Lower lobe of right lung (tissue), 2 donors: ENCODE results near the gene CLPX. TPM values are rescaled to one million over a fixed set of nuclear protein-coding genes. Genes with fewer than 3 reads are reported as not detected.

Experiments
- ATAC-seq, 2 donors: fragments of 200-7000 bp; cut with Tn5 transposase; one replicate each; pipeline ENCODE4 v1.9.1; 2020 to 2022; ENCODE audit warnings: mild to moderate bottlenecking in 2 of 2, moderate library complexity in 2 of 2
- DNase-seq: peaks from one replicate; pipeline ENCODE4 v3.0.0-alpha.2; 2020
- H3K27ac ChIP-seq: fragments of 200-600 bp; one replicate; pipeline ENCODE4 v1.8.0; 2022
- H3K27me3 ChIP-seq: fragments of 200-600 bp; one replicate; pipeline ENCODE4 v1.8.0; 2022; ENCODE audit warnings: low read depth
- H3K36me3 ChIP-seq: fragments of 200-600 bp; one replicate; pipeline ENCODE4 v1.8.0; 2022; ENCODE audit warnings: mild to moderate bottlenecking
- H3K4me1 ChIP-seq: fragments of 200-600 bp; one replicate; pipeline ENCODE4 v1.8.0; 2022
- H3K4me3 ChIP-seq: fragments of 200-600 bp; one replicate; pipeline ENCODE4 v1.8.0; 2022; ENCODE audit warnings: mild to moderate bottlenecking
- H3K9me3 ChIP-seq: fragments of 200-600 bp; one replicate; pipeline ENCODE4 v1.8.0; 2022
- CTCF ChIP-seq: fragments of 200-600 bp; IDR thresholded peaks from one replicate; pipeline ENCODE4 v1.8.0; 2022; ENCODE audit warnings: antibody characterized with exemption, mild to moderate bottlenecking
- intact Hi-C: fragments of 100-400 bp; cut with DNase I; formaldehyde crosslinking; loops from one replicate; pipeline ENCODE4 v1.11.0; 2022
- total RNA-seq: library from RNA; stranded (reverse); fragmentation: NEBNext Ultra II Directional; extraction: Animal tissue kit (Norgen Biotek cat#: 25700); gene quantifications from one replicate; pipeline ENCODE4 v1.2.1, GENCODE V29; 2021
- donor health status: DM: no; HTN: yes; CAD: no; lungs with severe emphysema.

Gene CLPX
- total RNA-seq, 1 donor from 2014 or later: 43.4 TPM

- Histone ChIP-seq H3K4me1 (no peaks in the 10 kb centered on the region), H3K27ac (no peak overlapping the region), H3K4me3 (no peak overlapping the region), H3K9me3 (no peaks in the 10 kb centered on the region), H3K27me3 (no peaks in the 10 kb centered on the region), H3K36me3 (no peaks in the 10 kb centered on the region)
- intact Hi-C loops: no loop called here
- TF ChIP-seq CTCF: no peak
- DNase-seq (no peak), ATAC-seq (no peak)
Measured at GRCh38 chr15:65223996-65224395, 38.9 kb upstream of the CLPX start.

- no peak overlapping the region for H3K4me3 ChIP-seq
- intact Hi-C loops: no loop called here
- no peak overlapping the region for H3K27ac ChIP-seq
- H3K36me3 ChIP-seq: no peaks in the 10 kb centered on the region
- H3K9me3 ChIP-seq: no peaks in the 10 kb centered on the region
- no peak for DNase-seq
- TF ChIP-seq CTCF: no peak
- no peak for ATAC-seq
- H3K27me3 ChIP-seq: no peaks in the 10 kb centered on the region
- H3K4me1 ChIP-seq: no peaks in the 10 kb centered on the region
Measured at GRCh38 chr15:65222891-65223290, 37.7 kb upstream of the CLPX start.

- Histone ChIP-seq H3K27ac (no peak overlapping the region), H3K4me3 (no peak overlapping the region), H3K4me1 (no peaks in the 10 kb centered on the region), H3K36me3 (no peaks in the 10 kb centered on the region), H3K27me3 (no peaks in the 10 kb centered on the region), H3K9me3 (no peaks in the 10 kb centered on the region)
- ATAC-seq: no peak
- DNase-seq: no peak
- intact Hi-C loops: no loop called here
- TF ChIP-seq CTCF: no peak
Measured at GRCh38 chr15:65221697-65222096, 36.6 kb upstream of the CLPX start.

- Histone ChIP-seq H3K36me3 (no peaks in the 10 kb centered on the region), H3K27me3 (no peaks in the 10 kb centered on the region), H3K4me1 (no peaks in the 10 kb centered on the region), H3K9me3 (no peaks in the 10 kb centered on the region), H3K4me3 (no peak overlapping the region), H3K27ac (no peak overlapping the region)
- intact Hi-C loops: no loop called here
- no peak for ATAC-seq
- no peak for TF ChIP-seq CTCF
- DNase-seq: no peak
Measured at GRCh38 chr15:65219137-65219536, 34.0 kb upstream of the CLPX start.

GRCh38 chr15:65217526-65218482 is 32.7 kb upstream of the CLPX start:
- H3K9me3 ChIP-seq: no peaks in the 10 kb centered on the region
- H3K4me3 ChIP-seq: no peak overlapping the region
- intact Hi-C loops: no loop called here
- no peaks in the 10 kb centered on the region for H3K4me1 ChIP-seq
- DNase-seq (no peak), ATAC-seq (peak in 1 of 2 donors; percentile 31)
- TF ChIP-seq CTCF: no peak
- no peaks in the 10 kb centered on the region for H3K27me3 ChIP-seq
- no peak overlapping the region for H3K27ac ChIP-seq
- H3K36me3 ChIP-seq: no peaks in the 10 kb centered on the region
